Astrocyte (in vitro differentiated cells and primary cell): ENCODE measurements around the gene MTUS2.

Source experiments
- CTCF ChIP-seq: IDR thresholded peaks from 2 replicates; pipeline ENCODE4 v1.5.1; 2011; ENCODE audit warnings: low read depth, mild to moderate bottlenecking, inconsistent platforms, low read length, moderate library complexity; ENCODE audit not compliant: insufficient read depth
- EZH2 ChIP-seq: IDR thresholded peaks from 2 replicates; pipeline ENCODE4 v1.6.1; 2012; ENCODE audit warnings: mild to moderate bottlenecking, low read length, inconsistent platforms; ENCODE audit not compliant: insufficient read depth

DNA sequence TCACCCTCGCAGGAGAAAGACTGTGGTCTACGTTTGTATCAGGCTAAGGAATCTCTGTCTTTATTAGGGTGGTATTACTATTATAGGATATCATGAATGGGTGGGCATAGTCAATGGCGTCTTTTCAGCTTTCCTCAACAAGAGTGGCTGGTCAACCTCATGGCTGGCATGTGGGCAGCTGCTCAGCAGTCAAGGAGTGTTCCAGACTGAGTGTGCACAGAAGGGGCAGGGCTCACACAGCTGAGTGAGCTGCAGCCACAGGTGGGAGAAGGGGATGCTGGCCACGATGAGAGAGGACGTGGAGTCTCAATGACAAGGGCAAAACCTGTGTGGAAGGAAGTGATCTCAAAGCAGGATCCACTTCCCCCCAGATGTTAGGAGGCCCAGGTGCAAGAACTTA lies 720.7 kb downstream of the MTUS2 start:
- TF ChIP-seq CTCF: no peak
- TF ChIP-seq EZH2: no peak
